H1 (cell line): Measurements from ENCODE around the gene GPT2. TPM values are rescaled to one million over a fixed set of nuclear protein-coding genes. Genes with fewer than 3 reads are reported as not detected.

ENCODE experiments used
- CEBPB ChIP-seq: IDR thresholded peaks from 2 replicates; pipeline ENCODE4 v1.6.1; 2012; ENCODE audit warnings: low read depth, low read length
- RAD21 ChIP-seq, 2 experiments: IDR thresholded peaks in 1 of 2; conservative IDR thresholded peaks in 1 of 2; 2 replicates each; pipeline ENCODE4 v1.6.1; 2011; ENCODE audit warnings: low read depth in 2 of 2, low read length in 2 of 2, improper control_type of control experiment in 1 of 2, inconsistent platforms in 1 of 2, mild to moderate bottlenecking in 1 of 2, moderate library complexity in 1 of 2
- polyA plus RNA-seq, 7 experiments: library from polyadenylated mRNA; depleted of rRNA in 3 of 7; stranded (reverse) in 5 of 7; unstranded in 2 of 7; fragments of >200 nt in 5 of 7; fragments of 200-250 nt in 2 of 7; gene quantifications; 1 replicate in 5 of 7; 2 replicates in 1 of 7; 4 replicates in 1 of 7; pipeline versions ENCODE4 v1.2.1 to v1.2.3, GENCODE V29; 2011 to 2013; ENCODE audit warnings: missing spikeins in 2 of 7, mixed read lengths in 2 of 7
- total RNA-seq: library from RNA; stranded (reverse); fragmentation: NEBNext Ultra II Directional; extraction: Animal tissue kit (Norgen Biotek cat#: 25700); gene quantifications from 2 replicates; pipeline ENCODE4 v1.2.1, GENCODE V29; 2021

GPT2 gene
- total and polyA plus RNA-seq, 2 of the 8 experiments (the other 6 are each of a cell fraction or from before 2014, with no cell fraction given), result 71.6 to 94.1 TPM

GRCh38 chr16:46848768-46849764 lies 35.1 kb upstream of the GPT2 start (continued):
- no peak for TF ChIP-seq RAD21 (IDR thresholded peaks at IDR 0.05 in 1 of 2, conservative IDR thresholded peaks at IDR 0.05 in 1 of 2; ENCODE audit: low read depth in 2 of 2, low read length in 2 of 2)
- no peak for TF ChIP-seq CEBPB
